GM18858 (cell line): ENCODE data around the gene SPRTN.
"Not testable (repeated sequence)": the region's sequence is repeated elsewhere in the genome, so short reads cannot be mapped to it uniquely, and the experiment has no call there.

Experiments used
- ATAC-seq: cut with Tn5 transposase; IDR thresholded peaks from one replicate; pipeline ENCODE4 v1.9.1; 2021; ENCODE audit not compliant: unreplicated experiment

SPRTN gene

DNA sequence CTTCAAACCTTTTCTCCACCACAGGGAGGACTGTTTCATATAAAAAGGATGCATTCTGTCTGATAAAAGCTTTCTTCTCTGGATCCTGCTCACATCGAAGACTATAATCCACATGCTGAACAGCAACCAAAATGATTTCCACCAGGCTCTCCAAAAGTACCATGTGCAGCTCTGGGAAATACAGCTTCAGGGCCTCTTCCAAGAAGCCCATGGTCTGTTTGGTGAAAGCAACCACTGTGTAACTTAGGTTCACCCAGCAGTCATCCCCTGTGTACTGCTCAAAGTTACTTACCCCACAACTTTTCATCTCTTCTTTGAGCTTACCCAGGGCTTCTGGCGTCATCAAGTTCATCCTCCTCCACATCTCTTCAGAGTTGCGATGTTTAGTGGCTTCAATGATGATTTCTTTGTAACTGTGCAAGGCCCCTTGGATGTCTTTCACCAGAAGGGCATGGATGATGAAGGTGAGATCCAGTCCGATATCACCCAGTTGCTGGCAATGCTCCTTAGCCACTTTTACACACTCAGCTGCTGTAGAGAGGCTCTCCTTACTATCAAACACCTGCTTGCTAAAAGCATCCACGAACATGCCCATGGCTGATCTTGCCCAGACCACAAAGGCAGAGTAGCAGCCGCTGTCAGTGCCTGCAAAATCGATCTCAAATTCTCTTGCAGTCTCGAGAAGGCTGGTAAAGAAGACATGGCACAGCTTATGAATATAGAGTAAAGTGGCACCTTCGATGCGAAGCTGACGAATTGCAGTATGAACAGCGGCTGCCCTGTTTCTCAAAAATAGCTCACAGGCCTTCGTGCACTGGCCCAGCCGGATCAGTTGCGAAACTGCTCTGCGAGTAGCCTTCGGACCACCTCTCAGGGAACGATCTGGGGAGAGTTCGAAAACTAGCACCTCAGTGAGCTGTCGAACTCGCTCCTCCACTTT is 2.2 kb upstream of the SPRTN start:
- ATAC-seq = no peak

GRCh38 chr1:231337043-231337471 is 1.0 kb upstream of the SPRTN start:
- ATAC-seq = no peak

DNA sequence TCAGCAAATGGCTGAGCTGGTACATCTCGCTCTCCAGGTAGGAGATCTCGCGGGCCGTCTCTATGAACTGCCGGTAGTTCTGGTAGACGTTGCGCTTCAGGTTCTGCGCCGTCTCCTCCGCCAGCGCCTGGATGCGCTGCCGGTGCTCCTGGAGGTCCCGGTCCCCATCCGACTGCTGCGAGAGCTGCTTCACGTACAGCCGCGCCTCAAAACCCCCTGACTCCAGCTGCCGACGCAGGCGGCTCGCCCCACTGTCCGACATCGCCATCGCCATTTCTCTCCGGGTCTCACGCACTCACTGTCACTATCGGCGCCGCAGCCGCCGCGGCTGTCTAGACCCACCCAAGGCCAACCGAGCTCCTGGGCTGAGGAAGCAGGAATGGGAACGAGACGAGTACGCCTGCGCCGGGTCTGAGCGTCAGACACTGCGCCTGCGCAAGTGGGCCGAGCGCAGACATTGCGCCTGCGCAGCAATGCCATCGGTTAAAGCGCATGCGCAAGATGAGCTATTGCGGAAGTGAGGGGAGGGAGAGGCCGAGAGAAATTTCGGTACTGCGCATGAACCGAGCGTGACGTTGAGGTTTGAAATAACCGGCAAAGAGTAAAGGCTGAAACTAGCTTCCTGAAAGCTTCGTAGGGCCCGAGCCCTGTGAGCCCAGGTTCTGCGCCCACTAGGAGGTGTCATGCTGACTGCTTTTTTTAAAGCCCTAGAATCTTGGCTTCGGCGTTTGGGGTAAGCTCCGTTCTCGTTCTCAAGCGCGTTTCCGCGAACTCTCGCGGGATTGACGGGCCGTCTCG is 422 bp upstream of the SPRTN start, which contains the start of gene EXOC8:
TSS of gene EXOC8 (minus strand) at position 381 of the 798 bp plus-strand sequence. CDS start at position 274, 107 bp downstream.
- peak; percentile 58 for ATAC-seq

DNA sequence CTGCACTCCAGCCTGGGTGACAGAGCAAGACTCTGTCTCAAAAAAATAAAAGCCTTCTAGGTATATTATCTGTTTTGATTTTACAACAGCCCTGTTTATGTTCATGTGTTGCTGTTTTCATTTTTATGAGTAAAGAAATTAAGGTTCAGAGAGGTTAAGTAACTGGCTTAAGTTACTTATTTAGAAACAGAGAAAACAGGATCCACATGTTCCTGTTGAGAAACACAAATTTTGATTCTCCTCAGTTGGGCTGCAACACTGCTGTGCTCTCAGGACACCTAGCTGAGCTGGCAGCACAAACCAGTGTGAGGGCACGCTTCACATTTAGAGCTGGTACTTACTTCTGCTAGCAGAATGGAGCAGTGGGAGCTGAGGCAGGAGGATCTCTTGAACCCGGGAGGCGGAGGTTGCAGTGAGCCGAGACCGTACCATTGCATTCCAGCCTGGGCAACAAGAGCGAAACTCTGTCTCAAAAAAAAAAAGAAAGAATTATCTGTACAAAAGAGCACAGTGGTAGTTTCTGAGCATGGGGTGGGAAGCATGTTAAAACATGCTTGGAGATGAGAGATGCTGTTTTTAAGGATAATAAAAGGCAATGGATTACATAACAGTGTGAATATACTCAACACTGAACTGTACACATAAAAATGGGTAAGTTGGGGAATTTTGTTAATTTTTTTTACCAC is 2.4 kb downstream of the SPRTN start:
- ATAC-seq = no peak

GRCh38 chr1:231347961-231348360 is 9.9 kb downstream of the SPRTN start:
- no peak for ATAC-seq

- no peak for ATAC-seq
These were observed 10.3 kb downstream of the SPRTN start for GRCh38 chr1:231348442-231348841.

DNA sequence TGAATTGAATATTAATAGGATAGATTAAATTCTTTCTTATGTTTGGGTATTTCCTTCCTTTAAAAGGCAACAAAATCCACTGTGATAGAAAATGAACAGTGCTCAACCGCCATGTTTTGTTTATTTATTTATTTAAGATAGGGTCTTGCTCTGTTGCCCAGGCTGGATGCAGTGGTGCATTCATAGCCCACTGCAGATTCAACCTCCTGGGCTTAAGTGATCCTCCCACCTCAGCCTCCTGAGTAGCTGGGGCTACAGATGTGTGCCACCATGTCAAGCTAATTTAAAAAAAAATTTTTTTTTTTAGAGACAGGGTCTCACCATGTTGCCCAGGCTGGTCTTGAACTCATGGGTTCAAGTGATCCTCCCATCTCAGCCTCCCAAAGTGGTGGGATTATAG is 10.8 kb downstream of the SPRTN start:
- not testable (repeated sequence) for ATAC-seq

GRCh38 chr1:231351816-231352215 is 13.7 kb downstream of the SPRTN start:
- no peak for ATAC-seq

DNA sequence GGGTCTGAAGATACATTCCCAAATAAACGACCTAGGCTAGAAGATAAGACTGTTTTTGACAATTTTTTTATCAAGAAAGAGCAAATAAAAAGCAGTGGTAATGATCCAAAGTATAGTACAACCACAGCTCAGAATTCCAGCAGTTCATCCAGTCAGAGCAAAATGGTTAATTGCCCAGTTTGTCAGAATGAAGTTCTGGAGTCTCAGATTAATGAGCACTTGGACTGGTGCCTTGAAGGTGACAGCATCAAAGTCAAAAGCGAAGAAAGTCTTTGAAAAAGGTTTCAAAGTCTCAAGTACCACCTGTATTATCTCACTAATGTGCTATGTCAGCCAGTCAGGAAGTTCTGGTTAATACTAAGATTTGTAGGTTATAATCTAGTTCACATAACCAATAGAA is 15.0 kb downstream of the SPRTN start:
- ATAC-seq = no peak

DNA sequence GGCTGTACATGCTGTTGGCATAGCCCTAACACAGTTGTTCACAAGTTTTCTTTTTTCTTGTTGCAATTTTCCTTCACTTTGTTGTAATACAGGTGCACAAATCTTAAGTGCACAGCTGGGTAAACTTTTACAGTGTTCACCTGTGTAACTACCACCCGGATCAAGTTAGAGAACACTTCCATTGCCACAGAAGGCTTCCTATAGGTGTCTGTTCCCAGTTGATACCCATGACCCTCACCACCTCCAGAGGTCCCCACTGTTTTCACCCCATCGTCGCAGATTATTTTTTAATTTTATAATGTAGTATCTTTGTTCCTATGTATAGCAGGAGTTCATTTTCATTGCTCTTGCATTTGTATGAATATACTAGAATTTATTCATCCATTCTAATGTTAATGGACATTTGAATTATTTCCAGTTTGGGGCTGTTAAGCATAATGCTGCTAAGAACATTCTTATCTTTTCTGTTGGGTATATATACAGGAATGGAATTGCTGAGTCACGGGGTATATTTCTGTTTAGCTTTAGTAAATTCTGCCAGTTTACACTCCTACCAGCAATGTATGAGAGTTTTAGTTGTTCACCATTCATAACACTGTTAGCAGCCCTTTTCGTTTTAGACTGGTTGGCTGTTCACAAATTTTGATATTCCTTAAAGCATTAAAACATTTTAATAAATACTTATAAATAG is 16.4 kb downstream of the SPRTN start:
- ATAC-seq = no peak

DNA sequence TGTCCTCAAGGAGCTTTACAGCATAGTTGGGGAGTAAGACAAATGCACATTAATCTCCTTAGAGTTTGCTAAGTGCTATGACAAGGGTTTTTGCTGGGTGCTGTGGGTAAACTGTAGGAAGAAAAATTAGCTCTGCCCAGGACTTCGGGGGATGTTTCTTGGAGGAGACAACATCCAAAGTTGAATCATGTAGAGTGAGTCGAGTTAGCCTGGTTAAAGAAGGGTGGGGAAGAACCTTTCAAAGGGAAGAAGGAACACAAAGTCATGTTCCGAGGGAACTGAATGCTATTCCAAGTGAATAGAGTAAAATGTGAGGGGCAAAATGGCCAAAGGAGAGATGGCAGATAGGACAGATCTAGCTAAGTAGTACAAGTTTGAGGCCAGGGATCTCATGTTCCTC is 17.1 kb downstream of the SPRTN start:
- no peak for ATAC-seq

- ATAC-seq = no peak
These were observed 19.2 kb downstream of the SPRTN start for GRCh38 chr1:231357187-231357772.

GRCh38 chr1:231357831-231358354 is 19.8 kb downstream of the SPRTN start:
- ATAC-seq = peak; percentile 66

- ATAC-seq = no peak
These were observed 21.0 kb downstream of the SPRTN start for GRCh38 chr1:231359113-231359512.

- ATAC-seq = no peak
These were observed 24.2 kb downstream of the SPRTN start for GRCh38 chr1:231362325-231362724.

- no peak for ATAC-seq
These were observed 25.5 kb downstream of the SPRTN start for GRCh38 chr1:231363624-231364023.

DNA sequence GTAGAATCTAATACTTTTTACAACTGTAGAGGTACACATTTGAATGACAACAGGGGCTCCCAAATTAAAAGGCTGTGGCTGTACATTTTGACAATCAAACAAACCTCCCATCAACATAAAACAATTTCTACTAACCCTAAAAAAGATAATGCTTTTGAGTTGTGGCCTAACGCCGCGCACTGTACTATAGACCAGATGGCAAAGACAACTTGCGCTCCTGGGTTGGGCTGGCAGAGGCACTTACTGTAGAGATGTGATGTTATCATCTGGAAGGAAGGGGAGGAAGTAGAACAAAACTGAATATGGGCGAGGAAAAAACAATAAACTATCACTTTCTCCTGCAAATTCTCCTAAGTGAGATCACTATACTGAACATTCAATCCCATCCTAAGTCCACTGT is 26.1 kb downstream of the SPRTN start:
- ATAC-seq = no peak

GRCh38 chr1:231369282-231369681 is 31.2 kb downstream of the SPRTN start:
- no peak for ATAC-seq

DNA sequence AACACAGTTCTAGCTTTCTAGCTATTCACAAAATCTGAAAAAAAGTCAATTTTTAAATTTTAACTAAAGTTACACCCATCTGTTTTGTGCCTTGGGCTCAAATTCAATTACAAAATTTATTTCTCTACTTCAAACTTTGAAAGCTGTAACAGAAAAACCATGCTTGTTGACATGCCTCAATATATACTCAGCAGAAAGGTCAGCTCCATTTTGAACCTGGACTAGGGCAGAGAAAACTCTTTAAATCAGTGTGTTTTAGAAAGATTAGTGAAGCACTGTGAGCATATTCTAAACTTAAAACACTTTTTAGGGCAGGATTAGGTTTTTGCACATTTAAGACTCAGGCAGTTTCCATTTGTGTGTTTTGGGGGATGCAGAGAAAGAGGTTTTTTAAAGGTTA is 34.4 kb downstream of the SPRTN start:
- no peak for ATAC-seq

DNA sequence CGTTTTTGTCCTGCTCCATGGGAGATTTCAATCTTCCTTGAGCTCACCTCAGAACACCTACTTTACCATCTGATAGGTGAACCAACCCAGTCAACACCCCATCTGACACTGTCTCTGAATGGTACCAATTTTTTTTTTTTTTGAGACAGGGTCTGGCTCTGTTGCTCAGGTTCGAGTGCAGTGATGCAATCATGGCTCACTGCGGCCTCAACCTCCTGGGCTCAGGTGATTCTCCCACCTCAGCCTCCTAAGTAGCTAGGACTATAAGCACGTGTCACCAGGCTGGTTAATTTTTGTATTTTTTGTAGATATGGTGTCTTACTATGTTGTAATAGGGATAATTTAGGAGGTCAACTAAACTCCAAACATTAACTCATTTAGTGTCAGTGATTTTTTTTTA is 36.3 kb downstream of the SPRTN start:
- no peak for ATAC-seq
